ENCODE results near the gene EFCAB6. TPM values are rescaled to one million over a fixed set of nuclear protein-coding genes. Genes with fewer than 3 reads are reported as not detected.

EFCAB6 gene
- total and polyA plus RNA-seq, 2 of the 4 experiments (the other 2 are of a cell fraction) = 0.44 to 1.1 TPM

- Histone ChIP-seq H3K18ac (ENCODE audit: low read depth, low read length) (no peak overlapping the region), H3K9ac (ENCODE audit: low read depth, low read length) (no peak overlapping the region), H2BK120ac (ENCODE audit: low read depth, low read length) (no peak overlapping the region), H3K4me1 (ENCODE audit: control insufficient read depth, insufficient read depth, low read length) (no peaks in the 10 kb centered on the region), H4K5ac (ENCODE audit: low read depth, low read length) (no peak overlapping the region), H3K23ac (ENCODE audit: low read depth, low read length) (no peak overlapping the region), H4K91ac (ENCODE audit: insufficient read depth, low read depth, low read length) (no peak overlapping the region), H2AK5ac (ENCODE audit: low read depth, low read length) (no peak overlapping the region), H3K4me3 (ENCODE audit: insufficient read depth, low read depth, low read length) (no peak overlapping the region), H2BK5ac (ENCODE audit: low read depth, low read length, poor library complexity, severe bottlenecking) (no peak overlapping the region), H4K8ac (ENCODE audit: low read depth in 2 of 2, low read length in 2 of 2) (no peak overlapping the region), H2AK9ac (replicated peaks; ENCODE audit: low read depth, low read length, poor library complexity) (no peak overlapping the region), H3K36me3 (ENCODE audit: control insufficient read depth, insufficient read depth, low read length) (no peaks in the 10 kb centered on the region), H3K9me1 (ENCODE audit: insufficient read depth, low read length) (no peaks in the 10 kb centered on the region), H3K4ac (ENCODE audit: low read depth, low read length) (no peak overlapping the region), H3K4me2 (ENCODE audit: low read depth, low read length) (no peak overlapping the region), H3K56ac (ENCODE audit: extremely low read depth, insufficient read depth, low read length) (no peak overlapping the region), H2BK20ac (ENCODE audit: low read depth, low read length) (no peak overlapping the region), H3K79me1 (ENCODE audit: low read depth in 1 of 2, low read length in 2 of 2) (no peaks in the 10 kb centered on the region), H4K20me1 (ENCODE audit: insufficient read depth, low read length) (no peaks in the 10 kb centered on the region), H3K14ac (replicated peaks; ENCODE audit: low read depth, low read length) (no peak overlapping the region), H2BK15ac (ENCODE audit: low read depth, low read length) (no peak overlapping the region), H2AFZ (replicated peaks; ENCODE audit: low read length, poor library complexity) (no peak overlapping the region), H3K27ac (ENCODE audit: insufficient read depth, low read length) (no peak overlapping the region), H3K9me3 (ENCODE audit: control insufficient read depth, insufficient read depth, low read length) (no peaks in the 10 kb centered on the region), H3K27me3 (ENCODE audit: control insufficient read depth, insufficient read depth, low read length) (no peaks in the 10 kb centered on the region)
- TF ChIP-seq ELK1 (IDR thresholded peaks at IDR 0.05; ENCODE audit: borderline replicate concordance, low read depth, low read length) (no peak), RAD21 (IDR thresholded peaks at IDR 0.05; ENCODE audit: low read length) (no peak), RFX5 (IDR thresholded peaks at IDR 0.05; ENCODE audit: low read depth, low read length) (no peak), SMC3 (IDR thresholded peaks at IDR 0.05; ENCODE audit: low read depth, low read length) (no peak), NFE2L2 (IDR thresholded peaks at IDR 0.05; ENCODE audit: low read depth, low read length) (no peak), MAFK (IDR thresholded peaks at IDR 0.05; ENCODE audit: low read depth, low read length) (no peak)
- no peak for DNase-seq
- BruUV-seq (replicated peaks) = no TSS peak
- in situ Hi-C loops (cut with MboI; ENCODE audit: low sequenced_read_pairs) (no loop called here), intact Hi-C loops (cut with micrococcal nuclease) (no loop called here), dilution Hi-C loops (cut with HindIII; ENCODE audit: low sequenced_read_pairs, unreplicated experiment) (no loop called here)
- no peak for ATAC-seq (ENCODE audit: low read depth)
- POLR2A ChIA-PET (ENCODE audit: unreplicated experiment) = no interaction called here
- CTCF ChIA-PET = no interaction called here
- 66% methylated on average over 13 of the region's 34 CpGs; no CpG with 5 or more reads in 1 of the 2 experiments for WGBS, 2 experiments (ENCODE audit: extremely low coverage in 2 of 2, insufficient read length in 1 of 2)
Measured at GRCh38 chr22:43530349-43531201, 281.5 kb downstream of the EFCAB6 start.
